Heart left ventricle (tissue), 16 donors: ENCODE data around the gene BAIAP2L1. TPM values are rescaled to one million over a fixed set of nuclear protein-coding genes. Genes with fewer than 3 reads are reported as not detected.
A peak's percentile ranks its signal among the peaks of the same experiment; 100 is the strongest.

ENCODE experiments used
- ATAC-seq, 4 donors: fragments of 200-7000 bp; cut with Tn5 transposase; one replicate each; pipeline ENCODE4 v1.9.1; 2020 to 2022; ENCODE audit warnings: moderate library complexity in 4 of 4, mild to moderate bottlenecking in 3 of 4, moderate number of reproducible peaks in 1 of 4
- DNase-seq, 5 donors: peaks; one replicate each; pipeline ENCODE4 v3.0.0-alpha.2; 2020
- H3K27ac ChIP-seq, 12 donors: fragments of 200-600 bp; sonication (generic) in 4 of 12; one replicate each; pipeline versions ENCODE4 v1.5.0 to v1.8.0; 2016 to 2022; ENCODE audit warnings: mild to moderate bottlenecking in 2 of 12
- H3K27me3 ChIP-seq, 9 donors: fragments of 200-600 bp; sonication (generic) in 2 of 9; one replicate each; pipeline versions ENCODE4 v1.5.1 to v1.8.0; 2016 to 2022; ENCODE audit warnings: mild to moderate bottlenecking in 3 of 9
- H3K36me3 ChIP-seq, 9 donors: fragments of 200-600 bp; sonication (generic) in 2 of 9; one replicate each; pipeline versions ENCODE4 v1.5.0 to v1.8.0; 2018 to 2022; ENCODE audit warnings: mild to moderate bottlenecking in 2 of 9
- H3K4me1 ChIP-seq, 12 donors: fragments of 200-600 bp; sonication (generic) in 4 of 12; one replicate each; pipeline versions ENCODE4 v1.5.0 to v1.8.0; 2016 to 2022; ENCODE audit warnings: mild to moderate bottlenecking in 3 of 12
- H3K4me3 ChIP-seq, 12 donors: fragments of 200-600 bp; sonication (generic) in 4 of 12; one replicate each; pipeline versions ENCODE4 v1.5.0 to v1.8.0; 2017 to 2022; ENCODE audit warnings: mild to moderate bottlenecking in 9 of 12, moderate library complexity in 4 of 12
- H3K9me3 ChIP-seq, 12 donors: fragments of 200-600 bp; sonication (generic) in 4 of 12; one replicate each; pipeline versions ENCODE4 v1.5.0 to v1.8.0; 2016 to 2022; ENCODE audit warnings: mild to moderate bottlenecking in 1 of 12
- POLR2A ChIP-seq, 2 donors: fragments of 450-650 bp; IDR thresholded peaks; one replicate each; pipeline ENCODE4 v1.6.1; 2017; ENCODE audit warnings: antibody characterized with exemption in 2 of 2, mild to moderate bottlenecking in 2 of 2, moderate library complexity in 2 of 2
- WGBS, 4 donors: extraction: QIAGEN DNeasy Blood & Tissue Kit in 2 of 4; methylation state at CpG; one replicate each; pipeline versions ENCODE4 v1.1.5 to v1.1.7; 2013 to 2018; 5-methylcytosine and 5-hydroxymethylcytosine counted together
- intact Hi-C, 10 donors: fragments of 100-400 bp; cut with DNase I; formaldehyde crosslinking; loops; one replicate each; pipeline versions ENCODE4 v1.11.1 to v1.14.2; 2022
- polyA plus RNA-seq, 2 donors: library from polyadenylated mRNA; stranded (reverse); fragments of 200-250 nt; gene quantifications; one replicate each; pipeline ENCODE4 v1.2.3, GENCODE V29; 2013
- total RNA-seq, 9 donors: library from RNA; depleted of rRNA in 2 of 9; stranded (reverse); fragments of >200 nt in 2 of 9; fragmentation: NEBNext Ultra II Directional in 3 of 9; extraction: Animal tissue kit (Norgen Biotek cat#: 25700) in 3 of 9; gene quantifications; one replicate each; pipeline versions ENCODE4 v1.1.0 to v1.2.4, GENCODE V29; 2016 to 2023
- TF ChIP-seq, protein P1 (sequence below), 12 donors: fragments of 200-600 bp; sonication (generic) in 4 of 12; IDR thresholded peaks; one replicate each; pipeline versions ENCODE4 v1.5.0 to v1.8.0; 2018 to 2022; ENCODE audit warnings: antibody characterized with exemption in 12 of 12, mild to moderate bottlenecking in 5 of 12
- donor health status: ischemic (EF 13 %, LVEDD 7.1; RV severe dilation, severe dysfunction).
- donor health status: healthy with polysubstance abuse.
- donor health status: DM: no; HTN: yes; CAD: no.
- donor health status: DM: no; HTN: no; CAD: no.
- donor health status: ischemic (EF 25% LVEDD 6.9; RV normal size, moderate dysfunction).
- donor health status: ischemic (EF 25% LVEDD 5.7; RV mildly dilated, moderate dysfunction).
- donor health status: healthy.
- donor health status: DM: yes; HTN: yes; CAD: no.
- donor health status: ischemic (EF 35%, LVEDD 5.7; RV mildly dilated, moderate dysfunction).
- donor health status: nonischemic (EF 11% LVEDD 7.7; RV severe dilation, severe dysfunction).
- donor health status: DM: yes; HTN: yes; CAD: no.
- donor health status: PGD.
- donor health status: ischemic (EF 29% LVEDD 5.4; RV normal size, mild dysfunction).
- donor health status: nonischemic (EF 23%, LVEDD 6.1; RV moderate dilation, normal function).

Gene BAIAP2L1
- total and polyA plus RNA-seq, 11 donors: 0.64 to 2.7 (median 2.1) TPM

DNA sequence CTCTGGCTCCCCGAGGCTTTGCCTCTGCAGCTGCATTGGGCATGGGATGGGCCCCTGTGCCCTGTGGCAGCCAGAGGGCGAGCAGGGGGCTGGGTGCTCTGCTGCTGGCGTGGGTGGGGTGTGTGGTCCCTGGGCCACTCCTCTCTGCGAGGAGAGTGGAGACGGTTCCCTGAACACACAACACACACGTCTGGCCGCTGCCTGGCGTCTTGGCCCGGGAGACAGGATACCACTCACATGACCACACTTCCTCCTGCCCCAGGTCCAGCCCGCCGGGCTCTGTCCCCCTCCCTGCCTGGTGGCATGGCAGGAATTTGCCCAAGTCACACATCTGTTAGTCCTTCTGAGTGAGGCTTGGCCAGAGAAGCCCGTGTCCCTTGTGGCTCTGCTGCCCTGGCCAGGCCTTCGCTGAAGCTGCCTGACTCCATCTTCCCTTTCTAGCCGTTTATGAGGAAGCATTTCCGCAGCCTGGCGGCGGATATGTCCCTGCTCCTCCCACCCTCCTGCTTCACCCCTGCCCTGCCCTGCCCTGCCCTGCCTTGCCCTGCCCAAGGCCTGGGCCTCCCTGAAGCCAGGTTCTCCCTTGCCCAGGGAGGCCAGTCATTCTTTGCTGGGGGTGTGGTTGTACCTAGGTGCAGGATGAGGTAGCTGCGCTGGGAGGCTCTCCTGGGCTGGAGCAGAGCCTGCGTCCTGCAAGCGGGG is 116.4 kb downstream of the BAIAP2L1 start:
- peak overlapping the region; percentile 72 to 99 (median 96) for H3K27ac ChIP-seq
- H3K4me1 ChIP-seq: peaks cover 38 to 83% (median 68%) of the 10 kb centered on the region in 12 donors
- 9 to 16% (median 13%) methylated on average over 14 to 20 of the region's 20 CpGs for WGBS, 4 donors
- H3K4me3 ChIP-seq: peak overlapping the region; percentile 65 to 98 (median 86)
- H3K27me3 ChIP-seq: no peaks in the 10 kb centered on the region
- TF ChIP-seq POLR2A (IDR thresholded peaks at IDR 0.05): peak in 1 of 2 donors; percentile 55
- TF ChIP-seq, protein P1, sequence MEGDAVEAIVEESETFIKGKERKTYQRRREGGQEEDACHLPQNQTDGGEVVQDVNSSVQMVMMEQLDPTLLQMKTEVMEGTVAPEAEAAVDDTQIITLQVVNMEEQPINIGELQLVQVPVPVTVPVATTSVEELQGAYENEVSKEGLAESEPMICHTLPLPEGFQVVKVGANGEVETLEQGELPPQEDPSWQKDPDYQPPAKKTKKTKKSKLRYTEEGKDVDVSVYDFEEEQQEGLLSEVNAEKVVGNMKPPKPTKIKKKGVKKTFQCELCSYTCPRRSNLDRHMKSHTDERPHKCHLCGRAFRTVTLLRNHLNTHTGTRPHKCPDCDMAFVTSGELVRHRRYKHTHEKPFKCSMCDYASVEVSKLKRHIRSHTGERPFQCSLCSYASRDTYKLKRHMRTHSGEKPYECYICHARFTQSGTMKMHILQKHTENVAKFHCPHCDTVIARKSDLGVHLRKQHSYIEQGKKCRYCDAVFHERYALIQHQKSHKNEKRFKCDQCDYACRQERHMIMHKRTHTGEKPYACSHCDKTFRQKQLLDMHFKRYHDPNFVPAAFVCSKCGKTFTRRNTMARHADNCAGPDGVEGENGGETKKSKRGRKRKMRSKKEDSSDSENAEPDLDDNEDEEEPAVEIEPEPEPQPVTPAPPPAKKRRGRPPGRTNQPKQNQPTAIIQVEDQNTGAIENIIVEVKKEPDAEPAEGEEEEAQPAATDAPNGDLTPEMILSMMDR (IDR thresholded peaks at IDR 0.05): peak in 5 of 12 donors; percentile 5 to 34 (median 28)
- H3K36me3 ChIP-seq: peaks cover 0 to 30% (median 11%) of the 10 kb centered on the region in 9 donors
- H3K9me3 ChIP-seq: no peaks in the 10 kb centered on the region
- peak; percentile 81 to 92 (median 88) for DNase-seq
- ATAC-seq: peak; percentile 40 to 74 (median 51)
- intact Hi-C loops: loop anchor here in 5 of 10 donors (5.0 to 10.0 kb wide), 4 partner anchors 37 to 1130 kb away; no protein-coding TSS in a partner anchor

DNA sequence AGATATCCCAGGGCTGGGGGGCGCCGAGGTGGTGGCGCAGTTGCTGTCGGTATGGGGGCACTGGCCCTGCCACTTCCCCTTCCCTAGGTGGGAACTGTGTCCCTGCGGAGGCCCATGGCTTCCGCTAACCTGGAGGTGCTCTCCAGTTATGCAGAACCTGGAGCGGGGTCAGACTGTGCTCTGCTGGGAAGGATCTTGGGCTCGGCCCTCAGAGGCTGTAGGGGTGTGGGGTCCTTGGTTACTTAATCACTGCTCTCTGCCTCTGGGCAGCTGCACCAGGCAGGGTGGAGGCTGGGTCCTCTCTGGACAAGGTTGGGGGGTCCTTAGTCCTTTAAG is 117.0 kb downstream of the BAIAP2L1 start:
- 32 to 57% (median 49%) methylated on average over 8 of the region's 8 CpGs for WGBS, 4 donors
- intact Hi-C loops: loop anchor here in 6 of 10 donors (2.0 to 10.0 kb wide), 5 partner anchors 33 to 1131 kb away; no protein-coding TSS in a partner anchor
- Histone ChIP-seq H3K4me1 (peaks cover 38 to 76% (median 62%) of the 10 kb centered on the region in 12 donors), H3K9me3 (no peaks in the 10 kb centered on the region), H3K4me3 (peak overlapping the region; percentile 65 to 98 (median 86)), H3K27me3 (no peaks in the 10 kb centered on the region), H3K27ac (peak overlapping the region; percentile 72 to 99 (median 96)), H3K36me3 (peaks cover 0 to 25% (median 8%) of the 10 kb centered on the region in 9 donors)
- ATAC-seq (no peak), DNase-seq (no peak)
- TF ChIP-seq POLR2A (IDR thresholded peaks at IDR 0.05): no peak
- TF ChIP-seq, protein P1 (IDR thresholded peaks at IDR 0.05): no peak

DNA sequence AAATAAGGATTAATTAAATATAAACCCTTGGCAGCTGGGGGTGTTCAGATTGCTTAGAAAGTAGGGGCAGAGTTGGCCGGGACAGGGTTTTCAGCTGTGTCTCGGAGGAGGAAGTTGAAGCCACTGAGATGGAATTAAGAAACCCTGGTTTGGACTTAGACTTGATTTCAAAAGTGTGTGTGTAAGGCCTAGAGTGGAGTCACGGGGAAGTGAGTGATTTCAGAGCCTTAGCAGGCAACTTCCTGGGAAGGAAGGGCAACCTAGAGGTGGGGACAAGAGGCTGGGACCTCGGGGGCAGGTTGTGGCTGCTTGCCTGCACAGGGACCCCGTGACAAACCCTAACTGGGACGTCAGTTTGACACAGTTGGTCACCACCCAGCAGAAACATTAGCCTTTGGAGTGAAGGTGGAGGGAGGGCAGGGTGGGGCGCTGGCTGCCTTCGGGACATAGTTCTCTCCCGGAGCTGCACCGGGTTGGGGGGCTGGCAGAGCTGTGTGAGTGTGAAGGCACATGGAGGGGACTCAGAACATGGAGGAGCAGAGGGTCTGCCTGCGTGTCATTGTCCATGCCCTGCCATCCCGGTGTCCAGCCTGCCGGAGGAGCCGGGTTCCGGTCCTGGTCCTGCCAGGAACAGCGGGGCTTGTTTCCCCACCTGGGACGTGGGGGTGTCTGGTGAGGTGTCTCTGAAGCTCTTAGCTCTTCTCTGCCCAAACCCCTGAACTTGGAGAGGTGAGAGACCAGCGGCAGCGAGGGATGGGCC is 117.6 kb downstream of the BAIAP2L1 start:
- Histone ChIP-seq H3K27me3 (no peaks in the 10 kb centered on the region), H3K4me1 (peaks cover 38 to 71% (median 59%) of the 10 kb centered on the region in 12 donors), H3K9me3 (no peaks in the 10 kb centered on the region), H3K36me3 (peaks cover 0 to 19% (median 3%) of the 10 kb centered on the region in 9 donors), H3K27ac (peak overlapping the region; percentile 72 to 99 (median 96)), H3K4me3 (peak overlapping the region; percentile 65 to 98 (median 86))
- intact Hi-C loops: loop anchor here in 6 of 10 donors (2.0 to 10.0 kb wide), 5 partner anchors 33 to 1131 kb away; no protein-coding TSS in a partner anchor
- WGBS, 4 donors: 27 to 42% (median 30%) methylated on average over 13 to 19 of the region's 19 CpGs
- peak; percentile 50 to 69 (median 55) for DNase-seq
- ATAC-seq: peak; percentile 1 to 27 (median 2)
- peak in 1 of 2 donors; percentile 29 for TF ChIP-seq POLR2A (IDR thresholded peaks at IDR 0.05)
- TF ChIP-seq, protein P1 (IDR thresholded peaks at IDR 0.05): no peak
